BE2C (cell line): ENCODE measurements around the gene AFM. TPM values are rescaled to one million over a fixed set of nuclear protein-coding genes. Genes with fewer than 3 reads are reported as not detected.

Source experiments
- DNase-seq: peaks from one replicate; pipeline ENCODE4 v3.0.0-alpha.2; 2020
- H3K27me3 ChIP-seq: fragments of 250-450 bp; sonication (Bioruptor Pico); 2 replicates; pipeline ENCODE4 v1.5.1; 2020; ENCODE audit warnings: mild to moderate bottlenecking
- H3K36me3 ChIP-seq: fragments of 250-450 bp; sonication (Bioruptor Pico); 2 replicates; pipeline ENCODE4 v1.5.1; 2020; ENCODE audit warnings: mild to moderate bottlenecking
- H3K4me1 ChIP-seq: fragments of 250-450 bp; sonication (Bioruptor Pico); 2 replicates; pipeline ENCODE4 v1.5.1; 2020
- H3K4me3 ChIP-seq: 2 replicates; pipeline ENCODE4 v1.5.1; 2011; ENCODE audit warnings: low read depth, low read length
- H3K9me3 ChIP-seq: fragments of 250-450 bp; sonication (Bioruptor Pico); 2 replicates; pipeline ENCODE4 v1.5.1; 2020
- CTCF ChIP-seq: IDR thresholded peaks from 2 replicates; pipeline ENCODE4 v1.5.1; 2012; ENCODE audit warnings: mild to moderate bottlenecking, low read depth, low read length
- polyA plus RNA-seq: library from polyadenylated mRNA; unstranded; fragments of >200 nt; gene quantifications from one replicate; pipeline ENCODE4 v1.2.1, GENCODE V29; 2012; ENCODE audit warnings: low read depth, missing spikeins; ENCODE audit not compliant: insufficient read length, insufficient read depth

The AFM gene
- polyA plus RNA-seq = 0.22 TPM

- DNase-seq = no peak
- TF ChIP-seq CTCF = no peak
- H3K36me3 ChIP-seq = no peaks in the 10 kb centered on the region
- peaks cover 4% of the 10 kb centered on the region; the same call in 1 of the 2 replicates for H3K4me1 ChIP-seq
- no peaks in the 10 kb centered on the region for H3K9me3 ChIP-seq
- H3K4me3 ChIP-seq = no peak within 1 kb of the TSS
- no peaks in the 10 kb centered on the region for H3K27me3 ChIP-seq
Observed at GRCh38 chr4:73481358-73481757, at the start of gene AFM. Gene AFM (plus strand): TSS chr4:73481745. CDS start chr4:73481776, 31 bp downstream.

- H3K36me3 ChIP-seq = no peaks in the 10 kb centered on the region
- H3K4me1 ChIP-seq = no peaks in the 10 kb centered on the region
- no peaks in the 10 kb centered on the region for H3K27me3 ChIP-seq
- H3K4me3 ChIP-seq = no peak overlapping the region
- no peak for TF ChIP-seq CTCF
- DNase-seq = no peak
- no peaks in the 10 kb centered on the region for H3K9me3 ChIP-seq
Observed at GRCh38 chr4:73431813-73432168, 49.8 kb upstream of the AFM start.

- H3K4me3 ChIP-seq = no peak overlapping the region
- no peak for TF ChIP-seq CTCF
- DNase-seq = no peak
- H3K27me3 ChIP-seq = no peaks in the 10 kb centered on the region
- no peaks in the 10 kb centered on the region for H3K36me3 ChIP-seq
- H3K9me3 ChIP-seq = no peaks in the 10 kb centered on the region
- H3K4me1 ChIP-seq = no peaks in the 10 kb centered on the region
Observed at GRCh38 chr4:73432169-73433000, 49.2 kb upstream of the AFM start.

GRCh38 chr4:73433140-73433539, 48.4 kb upstream of the AFM start:
- no peak for DNase-seq
- no peak overlapping the region for H3K4me3 ChIP-seq
- H3K36me3 ChIP-seq = no peaks in the 10 kb centered on the region
- no peak for TF ChIP-seq CTCF
- no peaks in the 10 kb centered on the region for H3K4me1 ChIP-seq
- H3K27me3 ChIP-seq = no peaks in the 10 kb centered on the region
- no peaks in the 10 kb centered on the region for H3K9me3 ChIP-seq

- no peaks in the 10 kb centered on the region for H3K36me3 ChIP-seq
- H3K9me3 ChIP-seq = no peaks in the 10 kb centered on the region
- H3K27me3 ChIP-seq = no peaks in the 10 kb centered on the region
- H3K4me3 ChIP-seq = no peak overlapping the region
- TF ChIP-seq CTCF = peak; percentile 54
- H3K4me1 ChIP-seq = no peaks in the 10 kb centered on the region
- no peak for DNase-seq
Observed at GRCh38 chr4:73434311-73434710, 47.2 kb upstream of the AFM start.

GRCh38 chr4:73435984-73436383, 45.6 kb upstream of the AFM start, which contains the start of gene AFP:
Gene AFP (plus strand): TSS chr4:73436221. CDS start chr4:73436263, 42 bp downstream.
- H3K9me3 ChIP-seq = no peaks in the 10 kb centered on the region
- H3K36me3 ChIP-seq = no peaks in the 10 kb centered on the region
- H3K4me1 ChIP-seq = no peaks in the 10 kb centered on the region
- no peak for TF ChIP-seq CTCF
- no peaks in the 10 kb centered on the region for H3K27me3 ChIP-seq
- no peak within 1 kb of the TSS for H3K4me3 ChIP-seq
- no peak for DNase-seq
